ENCODE data around the gene TP53BP1.

The TP53BP1 gene

GRCh38 chr15:43529141-43529540 lies 36.2 kb upstream of the TP53BP1 start:
- TF ChIP-seq Cebpa-rat (IDR thresholded peaks at IDR 0.05) = no peak
- Histone ChIP-seq H3K9me3 (peaks cover 2% of the 10 kb centered on the region; the same call in 1 of the 2 replicates), H3K4me1 (peaks cover 15% of the 10 kb centered on the region), H3K36me3 (peaks cover 87% of the 10 kb centered on the region), H3K27ac (no peak overlapping the region), H3K4me3 (no peak overlapping the region), H3K27me3 (no peaks in the 10 kb centered on the region), H4K20me1 (peaks cover 14% of the 10 kb centered on the region; the same call in 1 of the 2 replicates), H3K9ac (no peak overlapping the region), H3K4me2 (no peak overlapping the region)

GRCh38 chr15:43528542-43529007 lies 35.6 kb upstream of the TP53BP1 start:
- Histone ChIP-seq H3K27me3 (no peaks in the 10 kb centered on the region), H3K4me2 (no peak overlapping the region), H3K36me3 (peaks cover 87% of the 10 kb centered on the region), H3K4me1 (peaks cover 19% of the 10 kb centered on the region), H3K27ac (no peak overlapping the region; the same call in 1 of the 2 replicates), H4K20me1 (peaks cover 14% of the 10 kb centered on the region; the same call in 1 of the 2 replicates), H3K9me3 (peaks cover 8% of the 10 kb centered on the region; the same call in 1 of the 2 replicates), H3K4me3 (no peak overlapping the region), H3K9ac (no peak overlapping the region)
- TF ChIP-seq Cebpa-rat (IDR thresholded peaks at IDR 0.05) = no peak

GRCh38 chr15:43527802-43528541 lies 35.0 kb upstream of the TP53BP1 start:
- H3K36me3 ChIP-seq = peaks cover 89% of the 10 kb centered on the region
- H3K4me3 ChIP-seq = no peak overlapping the region
- no peaks in the 10 kb centered on the region for H3K27me3 ChIP-seq
- no peak for TF ChIP-seq Cebpa-rat (IDR thresholded peaks at IDR 0.05)
- H4K20me1 ChIP-seq = peaks cover 14% of the 10 kb centered on the region; the same call in 1 of the 2 replicates
- H3K4me1 ChIP-seq = peaks cover 25% of the 10 kb centered on the region
- H3K4me2 ChIP-seq = no peak overlapping the region
- H3K9ac ChIP-seq = no peak overlapping the region
- no peak overlapping the region; the same call in 1 of the 2 replicates for H3K27ac ChIP-seq
- H3K9me3 ChIP-seq = peaks cover 12% of the 10 kb centered on the region; the same call in 1 of the 2 replicates

GRCh38 chr15:43527016-43527801 lies 34.3 kb upstream of the TP53BP1 start:
- Histone ChIP-seq H3K27me3 (no peaks in the 10 kb centered on the region), H3K4me1 (peaks cover 33% of the 10 kb centered on the region), H3K9me3 (peaks cover 16% of the 10 kb centered on the region), H3K36me3 (peaks cover 96% of the 10 kb centered on the region), H4K20me1 (peaks cover 16% of the 10 kb centered on the region; the same call in 1 of the 2 replicates), H3K4me2 (no peak overlapping the region), H3K27ac (no peak overlapping the region), H3K4me3 (no peak overlapping the region), H3K9ac (no peak overlapping the region)
- TF ChIP-seq Cebpa-rat (IDR thresholded peaks at IDR 0.05) = no peak

- Histone ChIP-seq H3K36me3 (peaks cover 98% of the 10 kb centered on the region), H3K27ac (peak overlapping the region; percentile 66; the same call in 1 of the 2 replicates), H3K4me2 (no peak overlapping the region), H3K27me3 (no peaks in the 10 kb centered on the region), H3K4me3 (no peak overlapping the region), H3K9ac (no peak overlapping the region), H3K4me1 (peaks cover 35% of the 10 kb centered on the region), H3K9me3 (peaks cover 21% of the 10 kb centered on the region), H4K20me1 (peaks cover 19% of the 10 kb centered on the region; the same call in 1 of the 2 replicates)
- TF ChIP-seq Cebpa-rat (IDR thresholded peaks at IDR 0.05) = no peak
Observed at GRCh38 chr15:43526261-43526930, 33.4 kb upstream of the TP53BP1 start.

- H3K9ac ChIP-seq = no peak overlapping the region; the same call in 1 of the 2 replicates
- peaks cover 21% of the 10 kb centered on the region for H3K9me3 ChIP-seq
- H4K20me1 ChIP-seq = peaks cover 19% of the 10 kb centered on the region; the same call in 1 of the 2 replicates
- H3K36me3 ChIP-seq = peaks cover 96% of the 10 kb centered on the region
- peak overlapping the region; percentile 66 for H3K27ac ChIP-seq
- H3K4me2 ChIP-seq = peak overlapping the region; percentile 70
- H3K4me3 ChIP-seq = no peak overlapping the region
- H3K4me1 ChIP-seq = peaks cover 44% of the 10 kb centered on the region
- no peak for TF ChIP-seq Cebpa-rat (IDR thresholded peaks at IDR 0.05)
- H3K27me3 ChIP-seq = no peaks in the 10 kb centered on the region
Observed at GRCh38 chr15:43525131-43525530, 32.2 kb upstream of the TP53BP1 start.

GRCh38 chr15:43524254-43524845 lies 31.4 kb upstream of the TP53BP1 start:
- TF ChIP-seq Cebpa-rat (IDR thresholded peaks at IDR 0.05) = no peak
- H3K9me3 ChIP-seq = peaks cover 21% of the 10 kb centered on the region
- H3K4me1 ChIP-seq = peaks cover 52% of the 10 kb centered on the region
- H3K27ac ChIP-seq = peak overlapping the region; percentile 66
- peaks cover 88% of the 10 kb centered on the region for H3K36me3 ChIP-seq
- H4K20me1 ChIP-seq = peaks cover 19% of the 10 kb centered on the region; the same call in 1 of the 2 replicates
- H3K9ac ChIP-seq = no peak overlapping the region; the same call in 1 of the 2 replicates
- H3K4me3 ChIP-seq = no peak overlapping the region
- no peaks in the 10 kb centered on the region for H3K27me3 ChIP-seq
- H3K4me2 ChIP-seq = peak overlapping the region; percentile 70

- peaks cover 82% of the 10 kb centered on the region for H3K36me3 ChIP-seq
- H3K4me2 ChIP-seq = peak overlapping the region; percentile 70
- no peak for TF ChIP-seq Cebpa-rat (IDR thresholded peaks at IDR 0.05)
- peaks cover 19% of the 10 kb centered on the region; the same call in 1 of the 2 replicates for H4K20me1 ChIP-seq
- H3K4me1 ChIP-seq = peaks cover 59% of the 10 kb centered on the region
- H3K27ac ChIP-seq = peak overlapping the region; percentile 66
- no peak overlapping the region for H3K4me3 ChIP-seq
- H3K9ac ChIP-seq = no peak overlapping the region
- H3K9me3 ChIP-seq = peaks cover 21% of the 10 kb centered on the region
- no peaks in the 10 kb centered on the region for H3K27me3 ChIP-seq
Observed at GRCh38 chr15:43523646-43524045, 30.7 kb upstream of the TP53BP1 start.

- Histone ChIP-seq H3K4me1 (peaks cover 60% of the 10 kb centered on the region), H3K27ac (no peak overlapping the region), H3K4me2 (no peak overlapping the region), H3K4me3 (no peak overlapping the region), H3K27me3 (no peaks in the 10 kb centered on the region), H3K9me3 (peaks cover 21% of the 10 kb centered on the region), H3K9ac (no peak overlapping the region), H3K36me3 (peaks cover 68% of the 10 kb centered on the region), H4K20me1 (peaks cover 13% of the 10 kb centered on the region; the same call in 1 of the 2 replicates)
- TF ChIP-seq Cebpa-rat (IDR thresholded peaks at IDR 0.05) = no peak
Observed at GRCh38 chr15:43522247-43522646, 29.3 kb upstream of the TP53BP1 start.
